Caco-2 (cell line): Measurements from ENCODE around the gene RAB41. TPM values are rescaled to one million over a fixed set of nuclear protein-coding genes. Genes with fewer than 3 reads are reported as not detected.

ENCODE experiments used
- BruUV-seq: library from RNA; stranded (reverse); fragments of 400-500 nt; replicated peaks from 2 replicates; lab custom pipeline; 2021; lab: Mats Ljungman, UMichigan
- CTCF ChIA-PET: fragments of 300-600 bp; sonication (Branson Sonifier 250); formaldehyde crosslinking; loops from one replicate; lab custom pipeline; 2022; ENCODE audit warnings: antibody characterized with exemption; lab: Charles Lee
- POLR2A ChIA-PET: fragments of 300-600 bp; sonication (Branson Sonifier 250); formaldehyde crosslinking; loops from one replicate; lab custom pipeline; 2022; ENCODE audit warnings: antibody characterized with exemption; lab: Charles Lee
- DNase-seq, 2 experiments: peaks; one replicate each; pipeline versions ENCODE4 v3.0.0 to v3.0.0-alpha.2; 2020 to 2022
- H3K27me3 ChIP-seq: replicated peaks from 2 replicates; pipeline ENCODE4 v1.6.0; 2011; ENCODE audit warnings: low read length; ENCODE audit not compliant: control insufficient read depth, insufficient read depth
- H3K36me3 ChIP-seq: 2 replicates; pipeline ENCODE4 v1.5.1; 2011; ENCODE audit warnings: low read length; ENCODE audit not compliant: control insufficient read depth, insufficient read depth
- H3K4me1 ChIP-seq: fragments of 250-450 bp; sonication (Bioruptor Pico); 2 replicates; pipeline ENCODE4 v1.5.1; 2020; ENCODE audit warnings: mild to moderate bottlenecking
- H3K4me3 ChIP-seq: 2 replicates; pipeline ENCODE4 v1.5.1; 2011; ENCODE audit warnings: low read depth, mild to moderate bottlenecking, control low read depth, low read length
- H3K9me3 ChIP-seq: fragments of 250-450 bp; sonication (Bioruptor Pico); 2 replicates; pipeline ENCODE4 v1.5.1; 2020; ENCODE audit warnings: mild to moderate bottlenecking, moderate library complexity
- H3K27ac Mint-ChIP-seq: one replicate; pipeline ENCODE4 v1.8.0; 2022; ENCODE audit warnings: mixed read lengths; ENCODE audit not compliant: unreplicated experiment
- H3K27me3 Mint-ChIP-seq: one replicate; pipeline ENCODE4 v1.8.0; 2022; ENCODE audit warnings: mixed read lengths; ENCODE audit not compliant: insufficient read depth, unreplicated experiment
- H3K36me3 Mint-ChIP-seq: one replicate; pipeline ENCODE4 v1.8.0; 2022; ENCODE audit warnings: mild to moderate bottlenecking, mixed read lengths; ENCODE audit not compliant: insufficient read depth, unreplicated experiment
- H3K4me1 Mint-ChIP-seq: one replicate; pipeline ENCODE4 v1.8.0; 2022; ENCODE audit warnings: low read depth, mixed read lengths; ENCODE audit not compliant: unreplicated experiment
- H3K4me3 Mint-ChIP-seq: one replicate; pipeline ENCODE4 v1.8.0; 2022; ENCODE audit warnings: mild to moderate bottlenecking, moderate library complexity, mixed read lengths; ENCODE audit not compliant: unreplicated experiment
- H3K9me3 Mint-ChIP-seq: one replicate; pipeline ENCODE4 v1.8.0; 2022; ENCODE audit warnings: mixed read lengths; ENCODE audit not compliant: unreplicated experiment
- CTCF ChIP-seq, 2 experiments: fragments of 200-600 bp in 1 of 2; IDR thresholded peaks; 1 replicate in 1 of 2; 2 replicates in 1 of 2; pipeline versions ENCODE4 v1.5.1 to v1.8.0; 2011 to 2022; ENCODE audit warnings: antibody characterized with exemption in 1 of 2, control low read depth in 1 of 2, inconsistent platforms in 1 of 2, low read depth in 1 of 2, low read length in 1 of 2, mild to moderate bottlenecking in 1 of 2, moderate library complexity in 1 of 2; ENCODE audit not compliant: insufficient read depth in 1 of 2, severe bottlenecking in 1 of 2, unreplicated experiment in 1 of 2
- intact Hi-C: fragments of 100-400 bp; cut with micrococcal nuclease; formaldehyde crosslinking; loops from one replicate; pipeline ENCODE4 v1.10.0; 2022; ENCODE audit not compliant: unreplicated experiment
- total RNA-seq: library from RNA; stranded (reverse); gene quantifications from 2 replicates; pipeline ENCODE4 v1.2.3, GENCODE V29; 2022

The RAB41 gene
- total RNA-seq, 1 experiment from 2014 or later = not detected

DNA sequence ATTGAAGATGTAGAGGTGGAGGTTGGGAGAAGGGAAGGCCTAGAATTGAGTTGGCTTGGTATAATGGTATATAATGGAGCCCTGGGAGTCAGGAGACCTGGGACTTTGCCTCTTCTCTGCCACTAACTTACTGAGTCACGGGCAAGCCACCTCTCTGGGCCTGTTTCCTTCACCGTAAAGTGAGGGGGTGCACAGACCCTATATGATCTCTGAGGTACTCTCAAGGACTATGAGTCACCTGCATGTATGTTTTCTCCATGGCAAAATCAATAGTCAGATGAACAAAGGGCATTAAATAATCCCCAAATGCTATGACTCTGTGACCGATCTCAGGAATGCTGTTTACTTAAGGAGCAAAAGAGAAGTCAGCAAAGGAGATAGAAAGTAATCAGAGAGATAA, 27.1 kb upstream of the RAB41 start:
- H3K4me1 ChIP-seq = peaks cover 17% of the 10 kb centered on the region
- Mint-ChIP-seq H3K9me3 (no peaks in the 10 kb centered on the region), H3K4me1 (peaks cover 32% of the 10 kb centered on the region), H3K4me3 (peak overlapping the region; percentile 9), H3K36me3 (no peaks in the 10 kb centered on the region), H3K27me3 (no peaks in the 10 kb centered on the region), H3K27ac (no peak overlapping the region)
- H3K4me3 ChIP-seq = no peak overlapping the region
- peak in 1 of 2 experiments; percentile 4 for DNase-seq
- intact Hi-C loops = no loop called here
- H3K9me3 ChIP-seq = no peaks in the 10 kb centered on the region
- no peak for TF ChIP-seq CTCF (IDR thresholded peaks at IDR 0.05; ENCODE audit: insufficient read depth in 1 of 2, low read depth in 1 of 2, low read length in 1 of 2, severe bottlenecking in 1 of 2, unreplicated experiment in 1 of 2)
- no peaks in the 10 kb centered on the region for H3K27me3 ChIP-seq
- POLR2A ChIA-PET = no interaction called here
- CTCF ChIA-PET = no interaction called here
- BruUV-seq = no TSS peak
- no peaks in the 10 kb centered on the region for H3K36me3 ChIP-seq

DNA sequence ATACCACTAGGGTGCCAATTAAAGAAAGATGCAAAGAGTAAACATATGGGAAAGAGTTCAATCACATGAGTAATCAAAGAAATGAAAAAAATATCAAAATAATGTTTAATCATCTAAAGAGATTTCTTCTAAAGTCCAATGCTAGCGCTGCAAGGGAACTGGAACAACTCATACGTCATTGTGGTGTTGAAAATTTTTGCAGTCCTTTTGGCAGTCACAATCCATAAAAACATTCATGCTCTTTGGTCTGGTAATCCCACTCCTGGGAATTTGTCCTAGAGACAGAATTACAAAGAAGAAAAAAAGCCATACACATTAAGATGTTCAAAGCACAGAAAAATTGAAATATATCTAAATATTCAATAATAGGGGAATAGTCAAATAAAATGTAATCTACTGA, 26.5 kb upstream of the RAB41 start:
- H3K27ac Mint-ChIP-seq = no peak overlapping the region
- POLR2A ChIA-PET = no interaction called here
- no peaks in the 10 kb centered on the region for H3K27me3 ChIP-seq
- peaks cover 32% of the 10 kb centered on the region for H3K4me1 Mint-ChIP-seq
- CTCF ChIA-PET = no interaction called here
- no TSS peak for BruUV-seq
- DNase-seq = no peak
- no peaks in the 10 kb centered on the region for H3K36me3 Mint-ChIP-seq
- peaks cover 17% of the 10 kb centered on the region for H3K4me1 ChIP-seq
- H3K9me3 Mint-ChIP-seq = no peaks in the 10 kb centered on the region
- intact Hi-C loops = no loop called here
- no peaks in the 10 kb centered on the region for H3K27me3 Mint-ChIP-seq
- H3K36me3 ChIP-seq = no peaks in the 10 kb centered on the region
- H3K4me3 Mint-ChIP-seq = peak overlapping the region; percentile 9
- no peak overlapping the region for H3K4me3 ChIP-seq
- TF ChIP-seq CTCF (IDR thresholded peaks at IDR 0.05; ENCODE audit: insufficient read depth in 1 of 2, low read depth in 1 of 2, low read length in 1 of 2, severe bottlenecking in 1 of 2, unreplicated experiment in 1 of 2) = no peak
- H3K9me3 ChIP-seq = no peaks in the 10 kb centered on the region

- Histone ChIP-seq H3K4me3 (no peak overlapping the region), H3K36me3 (no peaks in the 10 kb centered on the region), H3K27me3 (no peaks in the 10 kb centered on the region), H3K4me1 (peaks cover 17% of the 10 kb centered on the region), H3K9me3 (no peaks in the 10 kb centered on the region)
- BruUV-seq = no TSS peak
- intact Hi-C loops = no loop called here
- CTCF ChIA-PET = no interaction called here
- Mint-ChIP-seq H3K4me1 (peaks cover 32% of the 10 kb centered on the region), H3K9me3 (no peaks in the 10 kb centered on the region), H3K4me3 (no peak overlapping the region), H3K27me3 (no peaks in the 10 kb centered on the region), H3K36me3 (no peaks in the 10 kb centered on the region), H3K27ac (no peak overlapping the region)
- no peak for TF ChIP-seq CTCF (IDR thresholded peaks at IDR 0.05; ENCODE audit: insufficient read depth in 1 of 2, low read depth in 1 of 2, low read length in 1 of 2, severe bottlenecking in 1 of 2, unreplicated experiment in 1 of 2)
- POLR2A ChIA-PET = interaction anchor here (0.6 kb wide), 1 partner anchor 27 kb away, joined by 3 read pairs; no protein-coding TSS in a partner anchor
- no peak for DNase-seq
Observed at GRCh38 chrX:70257423-70258288, 24.3 kb upstream of the RAB41 start.
